ENCODE results near the gene LCTL.
"Not testable (repeated sequence)": the region's sequence is repeated elsewhere in the genome, so short reads cannot be mapped to it uniquely, and the experiment has no call there.

LCTL gene

DNA sequence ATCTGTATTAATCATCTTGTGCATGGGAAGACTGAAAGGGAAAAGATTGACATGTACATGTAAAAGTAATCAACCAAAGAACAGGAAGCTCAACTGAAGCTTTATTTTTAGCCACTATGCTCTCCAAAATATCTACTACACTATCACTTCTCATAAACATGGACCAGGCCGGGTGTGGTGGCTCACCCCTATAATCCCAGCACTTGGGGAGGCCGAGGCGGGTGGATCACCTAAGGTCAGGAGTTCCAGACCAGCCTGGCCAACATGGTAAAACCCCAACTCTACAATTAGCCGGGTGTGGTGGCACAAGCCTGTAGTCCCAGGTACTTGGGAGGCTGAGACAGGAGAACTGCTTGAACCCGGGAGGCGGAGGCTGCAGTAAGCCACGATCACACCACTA is 65.5 kb downstream of the LCTL start:
- not testable (repeated sequence) for DNase-seq (ENCODE audit: low spot score)

- peak; percentile 20 for DNase-seq (ENCODE audit: low spot score)
These were observed 67.1 kb downstream of the LCTL start for GRCh38 chr15:66498501-66499386.

All from globus pallidus (tissue), 1 donor.